PC-3 (cell line): ENCODE data around the gene SFI1. TPM values are rescaled to one million over a fixed set of nuclear protein-coding genes. Genes with fewer than 3 reads are reported as not detected.

Experiments
- ATAC-seq: fragments of 200-7000 bp; cut with Tn5 transposase; 2 replicates; pipeline ENCODE4 v1.9.1; 2020; ENCODE audit warnings: mild to moderate bottlenecking, moderate library complexity
- BruUV-seq: library from RNA; stranded (reverse); fragments of 400-500 nt; replicated peaks from 2 replicates; lab custom pipeline; 2021; lab: Mats Ljungman, UMichigan
- CTCF ChIA-PET: fragments of 300-600 bp; sonication (Branson Sonifier 250); formaldehyde crosslinking; loops from one replicate; lab custom pipeline; 2022; ENCODE audit warnings: antibody characterized with exemption; lab: Charles Lee
- POLR2A ChIA-PET: fragments of 300-600 bp; sonication (Branson Sonifier 250); formaldehyde crosslinking; loops from one replicate; lab custom pipeline; 2022; ENCODE audit warnings: antibody characterized with exemption; ENCODE audit not compliant: unreplicated experiment; lab: Charles Lee
- DNase-seq: peaks from one replicate; pipeline ENCODE4 v3.0.0-alpha.2; 2015
- H2AFZ ChIP-seq: fragments of 300-600 bp; sonication (generic); 2 replicates; pipeline ENCODE4 v1.6.0; 2016; ENCODE audit warnings: antibody characterized with exemption, low read length
- H3F3A ChIP-seq: fragments of 300-600 bp; sonication (generic); one replicate; pipeline ENCODE4 v1.6.0; 2017; ENCODE audit warnings: antibody characterized with exemption, low read length, control low read depth, mild to moderate bottlenecking; ENCODE audit not compliant: unreplicated experiment
- H3K27ac ChIP-seq: fragments of 300-600 bp; sonication (generic); 2 replicates; pipeline ENCODE4 v1.5.1; 2016; ENCODE audit warnings: mild to moderate bottlenecking, low read length
- H3K27me3 ChIP-seq: fragments of 300-600 bp; sonication (generic); 2 replicates; pipeline ENCODE4 v1.6.1; 2016; ENCODE audit warnings: low read length, mixed read lengths
- H3K36me3 ChIP-seq: fragments of 300-600 bp; sonication (generic); 2 replicates; pipeline ENCODE4 v1.6.1; 2016; ENCODE audit warnings: low read depth, mixed run types, low read length, mixed read lengths
- H3K4me1 ChIP-seq: fragments of 300-600 bp; sonication (generic); 2 replicates; pipeline ENCODE4 v1.5.1; 2016; ENCODE audit warnings: low read length; ENCODE audit not compliant: insufficient read depth
- H3K4me2 ChIP-seq: fragments of 300-600 bp; sonication (generic); 2 replicates; pipeline ENCODE4 v1.6.0; 2016; ENCODE audit warnings: low read length
- H3K4me3 ChIP-seq: fragments of 300-600 bp; sonication (generic); 2 replicates; pipeline ENCODE4 v1.5.1; 2016; ENCODE audit warnings: mild to moderate bottlenecking, low read length, mixed read lengths
- H3K79me2 ChIP-seq: fragments of 300-600 bp; sonication (generic); 2 replicates; pipeline ENCODE4 v1.6.1; 2017; ENCODE audit warnings: low read length, mixed read lengths
- H3K9ac ChIP-seq: fragments of 300-600 bp; sonication (generic); 2 replicates; pipeline ENCODE4 v1.6.0; 2016; ENCODE audit warnings: mild to moderate bottlenecking, low read length
- H3K9me2 ChIP-seq: fragments of 300-600 bp; sonication (generic); replicated peaks from 2 replicates; pipeline ENCODE4 v1.6.1; 2016; ENCODE audit warnings: mixed run types, low read length, mixed read lengths
- H3K9me3 ChIP-seq: fragments of 300-600 bp; sonication (generic); 2 replicates; pipeline ENCODE4 v1.6.1; 2016; ENCODE audit warnings: low read length, mixed read lengths
- H4K20me1 ChIP-seq: fragments of 300-600 bp; sonication (generic); 2 replicates; pipeline ENCODE4 v1.6.1; 2016; ENCODE audit warnings: low read length, mixed read lengths
- CTCF ChIP-seq: fragments of 300-600 bp; sonication (generic); conservative IDR thresholded peaks from 2 replicates; pipeline ENCODE4 v1.5.1; 2017; ENCODE audit warnings: antibody characterized with exemption, low read depth, mild to moderate bottlenecking, low read length
- EZH2 ChIP-seq: fragments of 300-600 bp; sonication (generic); IDR thresholded peaks from one replicate; pipeline ENCODE4 v1.6.1; 2017; ENCODE audit warnings: antibody characterized with exemption, mild to moderate bottlenecking, low read length; ENCODE audit not compliant: unreplicated experiment
- EZH2phosphoT487 ChIP-seq: fragments of 300-600 bp; sonication (generic); IDR thresholded peaks from 2 replicates; pipeline ENCODE4 v1.6.1; 2018; ENCODE audit warnings: mild to moderate bottlenecking, antibody characterized with exemption, low read length, borderline replicate concordance
- intact Hi-C: fragments of 100-400 bp; cut with micrococcal nuclease; formaldehyde crosslinking; loops from 2 replicates; pipeline ENCODE4 v1.9.0; 2023
- total RNA-seq: library from RNA; depleted of rRNA; stranded (reverse); fragments of >200 nt; gene quantifications from 2 replicates; pipeline ENCODE4 v1.2.3, GENCODE V29; 2014

Gene SFI1
- total RNA-seq, 1 experiment from 2014 or later = 22.5 TPM

DNA sequence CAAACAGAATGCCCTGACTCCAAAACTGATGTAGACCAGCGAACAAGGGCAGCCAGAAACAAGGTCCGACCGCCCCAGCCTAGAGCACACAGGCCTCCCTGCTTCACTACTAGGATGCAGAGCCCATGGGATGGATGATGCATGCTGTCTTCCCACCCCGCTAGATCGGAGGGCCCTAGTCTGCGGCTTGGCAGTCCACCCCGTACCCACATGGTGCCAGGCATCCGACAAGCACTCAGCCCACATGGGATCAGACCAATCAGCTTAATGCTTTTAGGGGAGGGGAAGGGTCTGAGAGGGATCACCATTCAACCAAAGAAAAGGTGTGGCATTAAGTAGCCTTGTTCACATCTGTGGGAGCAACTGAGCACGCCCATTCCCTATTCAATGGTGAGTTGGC lies 135.1 kb downstream of the SFI1 start:
- Histone ChIP-seq H4K20me1 (peaks cover 9% of the 10 kb centered on the region; the same call in 1 of the 2 replicates), H2AFZ (no peak overlapping the region), H3K9me3 (no peaks in the 10 kb centered on the region), H3K9me2 (no peaks in the 10 kb centered on the region), H3K4me3 (no peak overlapping the region), H3K4me1 (no peaks in the 10 kb centered on the region; the same call in 1 of the 2 replicates), H3K27ac (no peak overlapping the region), H3K27me3 (no peaks in the 10 kb centered on the region), H3K36me3 (no peaks in the 10 kb centered on the region), H3K79me2 (peaks cover 65% of the 10 kb centered on the region), H3K4me2 (peak overlapping the region; percentile 84; the same call in 1 of the 2 replicates), H3F3A (no peaks in the 10 kb centered on the region), H3K9ac (no peak overlapping the region)
- intact Hi-C loops = loop anchor here (5.0 kb wide), 1 partner anchor 179 kb away; no protein-coding TSS in a partner anchor
- CTCF ChIA-PET = interaction anchor here (1.6 kb wide), 1 partner anchor 75 kb away, joined by 7 read pairs; no protein-coding TSS in a partner anchor
- POLR2A ChIA-PET = no interaction called here
- BruUV-seq = TSS peak; percentile 61
- no peak for DNase-seq
- TF ChIP-seq EZH2phosphoT487 = no peak
- TF ChIP-seq EZH2 = no peak
- TF ChIP-seq CTCF = no peak
- ATAC-seq = no peak

GRCh38 chr22:31635638-31636306 lies 139.4 kb downstream of the SFI1 start:
- no peaks in the 10 kb centered on the region for H3K9me2 ChIP-seq
- no peak overlapping the region for H3K4me3 ChIP-seq
- no TSS peak for BruUV-seq
- H3K79me2 ChIP-seq = peaks cover 58% of the 10 kb centered on the region
- no peak overlapping the region for H3K9ac ChIP-seq
- no peak overlapping the region for H3K27ac ChIP-seq
- no peak overlapping the region for H3K4me2 ChIP-seq
- ChIA-PET CTCF (interaction anchor here (1.1 kb wide), 1 partner anchor 26 kb away, joined by 3 read pairs; the partner anchor contains the start of gene PISD), POLR2A (interaction anchor here (0.5 kb wide), 1 partner anchor 26 kb away, joined by 3 read pairs; the partner anchor contains the start of gene PISD)
- no peaks in the 10 kb centered on the region for H4K20me1 ChIP-seq
- H2AFZ ChIP-seq = no peak overlapping the region
- no peaks in the 10 kb centered on the region for H3K4me1 ChIP-seq
- intact Hi-C loops = loop anchor here (2.0 kb wide), 1 partner anchor 75 kb away; no protein-coding TSS in a partner anchor
- no peak for TF ChIP-seq EZH2
- no peaks in the 10 kb centered on the region for H3K9me3 ChIP-seq
- no peaks in the 10 kb centered on the region for H3F3A ChIP-seq
- no peaks in the 10 kb centered on the region for H3K27me3 ChIP-seq
- H3K36me3 ChIP-seq = no peaks in the 10 kb centered on the region
- no peak for DNase-seq
- peak; percentile 24; the same call in 1 of the 2 replicates for ATAC-seq

DNA sequence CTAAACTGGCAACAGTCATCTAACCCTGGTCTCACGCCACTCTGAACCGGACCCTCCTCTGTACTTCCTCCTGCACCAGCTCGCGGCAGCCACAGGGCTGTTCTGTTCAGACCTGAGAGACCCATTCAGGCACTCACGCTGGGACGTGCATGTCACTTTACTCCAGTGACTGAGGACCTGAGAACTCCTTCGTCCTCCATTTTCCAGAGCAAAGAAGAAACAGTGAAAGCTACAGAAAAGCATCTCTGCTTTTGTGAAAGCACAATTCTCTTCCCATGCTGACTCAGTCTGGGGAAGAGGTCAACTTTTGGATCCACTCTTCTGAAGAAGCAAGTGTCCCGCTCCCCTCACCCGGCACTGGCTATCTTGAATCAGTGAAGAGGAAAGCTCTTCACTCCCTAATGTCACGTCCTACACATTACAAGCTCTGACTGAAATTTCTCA lies 141.1 kb downstream of the SFI1 start:
- Histone ChIP-seq H3K4me2 (no peak overlapping the region), H2AFZ (no peak overlapping the region), H3K27me3 (no peaks in the 10 kb centered on the region), H3K9ac (no peak overlapping the region), H4K20me1 (no peaks in the 10 kb centered on the region), H3F3A (no peaks in the 10 kb centered on the region), H3K4me1 (no peaks in the 10 kb centered on the region), H3K36me3 (no peaks in the 10 kb centered on the region), H3K4me3 (no peak overlapping the region), H3K27ac (no peak overlapping the region), H3K9me2 (no peaks in the 10 kb centered on the region), H3K9me3 (no peaks in the 10 kb centered on the region), H3K79me2 (peaks cover 62% of the 10 kb centered on the region)
- DNase-seq (no peak), ATAC-seq (no peak)
- POLR2A ChIA-PET = no interaction called here
- TF ChIP-seq EZH2 (no peak), CTCF (no peak), EZH2phosphoT487 (no peak)
- CTCF ChIA-PET = interaction anchor here (0.6 kb wide), 1 partner anchor 59 kb away, joined by 4 read pairs; no protein-coding TSS in a partner anchor
- intact Hi-C loops = no loop called here
- no TSS peak for BruUV-seq
